ENCODE data around the gene NR2F2. TPM values are rescaled to one million over a fixed set of nuclear protein-coding genes. Genes with fewer than 3 reads are reported as not detected.

The NR2F2 gene
- total and polyA plus RNA-seq, 2 of the 13 experiments (the other 11 are each of a cell fraction or from before 2014, with no cell fraction given), result 3.5 to 4.7 TPM

- TF ChIP-seq ARID4A (CRISPR knock-in tag; IDR thresholded peaks at IDR 0.05; ENCODE audit: borderline replicate concordance), result peak; percentile 39; the same call in 1 of the 2 replicates
- TF ChIP-seq, protein P1, sequence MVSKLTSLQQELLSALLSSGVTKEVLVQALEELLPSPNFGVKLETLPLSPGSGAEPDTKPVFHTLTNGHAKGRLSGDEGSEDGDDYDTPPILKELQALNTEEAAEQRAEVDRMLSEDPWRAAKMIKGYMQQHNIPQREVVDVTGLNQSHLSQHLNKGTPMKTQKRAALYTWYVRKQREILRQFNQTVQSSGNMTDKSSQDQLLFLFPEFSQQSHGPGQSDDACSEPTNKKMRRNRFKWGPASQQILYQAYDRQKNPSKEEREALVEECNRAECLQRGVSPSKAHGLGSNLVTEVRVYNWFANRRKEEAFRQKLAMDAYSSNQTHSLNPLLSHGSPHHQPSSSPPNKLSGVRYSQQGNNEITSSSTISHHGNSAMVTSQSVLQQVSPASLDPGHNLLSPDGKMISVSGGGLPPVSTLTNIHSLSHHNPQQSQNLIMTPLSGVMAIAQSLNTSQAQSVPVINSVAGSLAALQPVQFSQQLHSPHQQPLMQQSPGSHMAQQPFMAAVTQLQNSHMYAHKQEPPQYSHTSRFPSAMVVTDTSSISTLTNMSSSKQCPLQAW (CRISPR knock-in tag; IDR thresholded peaks at IDR 0.05), result 0 out of 2 replicates have a peak, but pooled peaks have one; percentile 29
Observed at GRCh38 chr15:96336596-96337364, 6.3 kb downstream of the NR2F2 start (continued).

GRCh38 chr15:96337365-96338023, 7.0 kb downstream of the NR2F2 start:
- Histone ChIP-seq H3K4me3 (replicated peaks in 1 of 3; ENCODE audit: insufficient read depth in 1 of 3, low read depth in 2 of 3, low read length in 3 of 3) (peak overlapping the region; percentile 68 to 94 (median 82)), H3K9me3 (ENCODE audit: low read length) (no peaks in the 10 kb centered on the region), H3K36me3 (replicated peaks in 1 of 2; ENCODE audit: control insufficient read depth in 1 of 2, insufficient read depth in 2 of 2, low read length in 2 of 2) (peaks cover 5 to 12% of the 10 kb centered on the region in 2 experiments; a peak in 2 of 5 replicates), H4K20me1 (ENCODE audit: insufficient read depth, low read length) (peaks cover 31% of the 10 kb centered on the region), H3K79me2 (ENCODE audit: insufficient read depth, low read length) (peaks cover 83% of the 10 kb centered on the region), H2AFZ (ENCODE audit: low read length) (no peak overlapping the region), H3K4me2 (ENCODE audit: low read depth, low read length) (peak overlapping the region; percentile 85), H3K27me3 (ENCODE audit: control insufficient read depth in 1 of 2, insufficient read depth in 2 of 2, low read length in 2 of 2) (no peaks in the 10 kb centered on the region; a peak in 1 of 5 replicates), H3K27ac (ENCODE audit: extremely low read length, insufficient read depth, low read length) (peak overlapping the region; percentile 53), H3K4me1 (ENCODE audit: insufficient read depth, low read length) (peaks cover 43% of the 10 kb centered on the region), H3K9ac (ENCODE audit: insufficient read depth, low read depth, low read length) (peak overlapping the region; percentile 92)
- FAIRE-seq (no peak), ATAC-seq (no peak), DNase-seq (ENCODE audit: low spot score) (peak; percentile 15)
- POLR2A ChIA-PET, result interaction anchor here (1.0 to 2.3 kb wide), 5 partner anchors 11 to 166 kb away, joined by 3 to 6 read pairs (median 5); no protein-coding TSS in a partner anchor
- intact Hi-C loops (cut with micrococcal nuclease; ENCODE audit: unreplicated experiment) (loop anchor here (2.0 kb wide), 1 partner anchor 17 kb away; no protein-coding TSS in a partner anchor), in situ Hi-C loops (cut with HindIII; ENCODE audit: extremely low pct_ligation_motif_present, low pct_unique_long_range_greater_than_20kb) (loop anchor here (10.0 to 25.0 kb wide), 5 partner anchors 163 to 1075 kb away; no protein-coding TSS in a partner anchor)
- BruUV-seq (replicated peaks), result no TSS peak
- whole genome bisulfite sequencing (ENCODE audit: low lambda C conversion rate), result 6% methylated on average over 14 of the region's 14 CpGs
- TF ChIP-seq KDM5A (IDR thresholded peaks at IDR 0.05; ENCODE audit: borderline replicate concordance, low read length) (0 out of 2 replicates have a peak, but pooled peaks have one; percentile 29), ATF1 (CRISPR knock-in tag; IDR thresholded peaks at IDR 0.05) (no peak)
- CTCF ChIA-PET (ENCODE audit: low intra/inter-chr PET ratio, low total read pairs), result no interaction called here
